ENCODE data around the gene TRIM67.

The TRIM67 gene

GRCh38 chr1:231236208-231236591, 74.3 kb downstream of the TRIM67 start:
- Histone ChIP-seq H3K4me3 (ENCODE audit: low read depth, low read length) (no peak overlapping the region), H3K36me3 (ENCODE audit: control insufficient read depth in 2 of 2, insufficient read depth in 1 of 2, low read length in 2 of 2) (peaks cover 20 to 34% of the 10 kb centered on the region in 2 experiments), H3K9me3 (ENCODE audit: control insufficient read depth, insufficient read depth, low read depth, low read length) (no peaks in the 10 kb centered on the region), H3K4me1 (ENCODE audit: control insufficient read depth, insufficient read depth, low read length) (peaks cover 4% of the 10 kb centered on the region; the same call in 1 of the 2 replicates), H3K27ac (ENCODE audit: extremely low read depth, low read depth, low read length) (no peak overlapping the region)
- TF ChIP-seq YY2 (tag by site-specific recombination; IDR thresholded peaks at IDR 0.05) = no peak
- TF ChIP-seq ZBTB49 (tag by site-specific recombination; IDR thresholded peaks at IDR 0.05; ENCODE audit: low read depth) = no peak
- TF ChIP-seq ZNF626 (tag by site-specific recombination; IDR thresholded peaks at IDR 0.05) = no peak
- TF ChIP-seq ZNF558 (tag by site-specific recombination; IDR thresholded peaks at IDR 0.05) = no peak
- no peak for TF ChIP-seq ZNF747 (tag by site-specific recombination; IDR thresholded peaks at IDR 0.05)
- TF ChIP-seq GFI1B (tag by site-specific recombination; IDR thresholded peaks at IDR 0.05) = no peak
- no peak for TF ChIP-seq ZNF623 (tag by site-specific recombination; IDR thresholded peaks at IDR 0.05)
- TF ChIP-seq ZNF148 (tag by site-specific recombination; IDR thresholded peaks at IDR 0.05; ENCODE audit: borderline replicate concordance) = no peak
- no peak for TF ChIP-seq ZNF24 (tag by site-specific recombination; IDR thresholded peaks at IDR 0.05)
- no peak for TF ChIP-seq ZNF394 (tag by site-specific recombination; IDR thresholded peaks at IDR 0.05; ENCODE audit: borderline replicate concordance)
- TF ChIP-seq OVOL3 (tag by site-specific recombination; IDR thresholded peaks at IDR 0.05) = no peak
- TF ChIP-seq ZNF175 (tag by site-specific recombination; IDR thresholded peaks at IDR 0.05) = no peak
- no peak for TF ChIP-seq ZNF692 (tag by site-specific recombination; IDR thresholded peaks at IDR 0.05)
- no peak for TF ChIP-seq ZFP69B (tag by site-specific recombination; IDR thresholded peaks at IDR 0.05)
- TF ChIP-seq REST (tag by site-specific recombination; IDR thresholded peaks at IDR 0.05) = no peak
- TF ChIP-seq TCF7L2 (IDR thresholded peaks at IDR 0.05; ENCODE audit: borderline replicate concordance, low read depth, low read length) = no peak
- no peak for TF ChIP-seq ZBTB1 (tag by site-specific recombination; IDR thresholded peaks at IDR 0.05)
- no peak for TF ChIP-seq ZNF580 (tag by site-specific recombination; IDR thresholded peaks at IDR 0.05)
- CTCF ChIA-PET = interaction anchor here (0.7 kb wide), 3 partner anchors 121 to 367 kb away, joined by 3 to 5 read pairs (median 3); no protein-coding TSS in a partner anchor
- POLR2A ChIA-PET = interaction anchor here (0.7 kb wide), 1 partner anchor 60 kb away, joined by 3 read pairs; no protein-coding TSS in a partner anchor
